GM19193 (cell line): Measurements from ENCODE around the gene SAC3D1.

Experiments used
- POLR2A ChIP-seq: IDR thresholded peaks from 4 replicates; pipeline ENCODE4 v1.6.1; 2011; ENCODE audit not compliant: insufficient read depth, insufficient read length; ENCODE audit errors: extremely low read depth

SAC3D1 gene

DNA sequence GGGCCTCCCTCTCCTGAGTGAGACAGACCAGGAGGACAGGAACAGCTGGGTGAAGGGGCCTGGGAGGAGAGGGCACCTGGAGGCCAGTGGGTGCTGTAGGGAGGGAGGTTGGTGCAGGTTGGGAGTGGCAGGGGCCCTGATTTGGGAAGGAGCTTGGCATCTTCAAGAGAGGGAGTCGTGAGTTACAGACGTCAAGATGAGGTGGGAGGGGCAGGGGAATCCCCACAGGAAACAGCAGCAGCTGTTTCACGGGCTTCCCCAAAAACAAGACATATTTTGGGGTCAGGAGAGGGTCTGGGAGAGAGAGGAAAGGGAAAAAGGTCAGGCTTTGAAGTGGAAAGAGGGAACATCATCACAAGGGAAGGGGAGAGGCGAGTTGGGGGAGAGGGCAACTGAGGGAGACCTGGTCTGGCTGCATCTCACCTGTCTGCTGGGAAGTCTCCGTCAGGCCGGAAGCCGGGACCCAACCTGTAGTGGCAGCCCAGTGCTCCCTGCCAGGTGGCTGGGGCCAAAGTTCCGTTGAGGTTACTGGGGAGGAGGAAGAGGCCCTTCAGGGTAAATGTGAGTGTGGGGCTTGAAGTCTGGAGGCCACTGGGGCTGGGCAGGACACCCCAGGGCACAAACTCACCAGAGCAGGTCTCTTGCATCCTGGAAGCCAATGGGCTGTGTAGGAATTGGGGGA is 13.0 kb downstream of the SAC3D1 start:
- no peak for TF ChIP-seq POLR2A

DNA sequence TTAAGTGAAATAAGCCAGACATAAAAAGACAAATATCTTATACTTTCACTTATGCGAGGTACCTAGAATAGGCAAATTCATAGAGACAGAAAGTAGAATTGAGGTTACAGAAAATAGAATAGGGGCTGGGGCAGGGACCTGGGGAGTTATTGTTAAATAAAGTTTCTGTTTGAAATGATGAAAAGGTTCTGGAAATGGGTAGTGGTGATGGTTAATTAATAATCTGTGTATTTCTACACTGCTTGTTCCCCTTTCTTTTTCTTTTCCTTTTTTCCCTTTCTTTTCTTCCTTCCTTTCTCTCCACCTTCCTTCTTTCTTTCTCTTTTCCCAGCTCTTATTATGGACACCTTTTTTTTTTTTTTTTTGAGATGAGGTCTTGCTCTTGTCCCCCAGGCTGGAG is 14.5 kb downstream of the SAC3D1 start:
- TF ChIP-seq POLR2A = no peak

DNA sequence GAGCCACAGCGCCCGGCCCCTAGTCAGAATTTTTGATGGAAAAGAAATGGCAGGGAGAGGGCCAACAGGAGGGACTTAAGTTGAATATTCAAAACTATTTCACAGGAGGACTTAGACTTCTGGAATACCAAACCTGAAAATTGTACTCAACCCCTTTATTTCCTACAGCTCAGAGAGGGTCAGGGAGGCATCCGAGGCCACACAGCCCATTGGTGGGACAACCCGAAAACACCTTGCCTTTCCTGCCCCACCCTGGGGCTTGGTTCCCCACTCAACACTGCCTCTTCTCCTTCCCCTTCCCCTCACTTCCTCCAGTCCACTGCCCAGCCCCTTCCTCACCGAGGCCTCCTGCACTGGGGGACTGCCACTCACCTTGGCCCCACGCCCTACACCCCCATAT is 16.0 kb downstream of the SAC3D1 start:
- TF ChIP-seq POLR2A = no peak

DNA sequence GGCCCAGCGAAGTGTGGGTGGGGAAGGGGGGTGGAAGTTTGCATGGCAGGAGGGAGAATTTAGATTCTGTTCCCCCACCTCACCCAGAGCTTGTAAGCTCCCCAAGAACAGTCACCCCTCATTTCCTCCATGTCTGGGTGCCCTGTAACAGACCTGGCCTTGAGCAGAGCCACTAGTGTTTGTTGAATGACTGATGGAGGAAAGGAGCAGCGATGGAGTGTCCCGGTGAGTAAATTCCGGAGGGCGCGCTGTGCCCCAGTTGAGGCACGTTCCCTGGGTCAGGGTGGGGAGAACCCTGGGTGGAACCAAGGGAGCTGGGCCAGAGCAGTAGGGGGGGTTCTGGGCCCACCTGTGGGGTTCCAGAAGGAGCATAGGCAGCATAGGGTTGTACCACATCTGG is 16.5 kb downstream of the SAC3D1 start:
- no peak for TF ChIP-seq POLR2A

DNA sequence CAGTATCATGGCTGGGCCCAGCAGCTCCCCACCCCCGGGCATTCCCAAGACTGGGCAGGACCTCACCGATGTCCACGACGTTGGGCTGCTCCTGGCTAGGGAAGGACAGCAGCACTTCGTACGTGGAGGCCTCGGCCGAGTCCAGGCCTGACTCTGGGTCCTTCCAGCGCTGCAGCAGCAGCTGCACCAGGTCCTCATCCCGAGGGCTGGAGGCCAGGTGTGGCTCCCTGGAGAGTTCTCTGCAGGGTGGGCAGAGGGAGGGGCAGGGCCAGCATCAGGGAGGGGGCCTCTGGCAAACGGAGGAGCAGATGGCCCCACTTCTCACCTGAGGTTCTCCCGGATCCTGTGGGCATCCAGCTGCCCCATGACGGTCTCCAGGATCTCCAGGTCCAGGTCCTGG is 17.0 kb downstream of the SAC3D1 start:
- TF ChIP-seq POLR2A = no peak

DNA sequence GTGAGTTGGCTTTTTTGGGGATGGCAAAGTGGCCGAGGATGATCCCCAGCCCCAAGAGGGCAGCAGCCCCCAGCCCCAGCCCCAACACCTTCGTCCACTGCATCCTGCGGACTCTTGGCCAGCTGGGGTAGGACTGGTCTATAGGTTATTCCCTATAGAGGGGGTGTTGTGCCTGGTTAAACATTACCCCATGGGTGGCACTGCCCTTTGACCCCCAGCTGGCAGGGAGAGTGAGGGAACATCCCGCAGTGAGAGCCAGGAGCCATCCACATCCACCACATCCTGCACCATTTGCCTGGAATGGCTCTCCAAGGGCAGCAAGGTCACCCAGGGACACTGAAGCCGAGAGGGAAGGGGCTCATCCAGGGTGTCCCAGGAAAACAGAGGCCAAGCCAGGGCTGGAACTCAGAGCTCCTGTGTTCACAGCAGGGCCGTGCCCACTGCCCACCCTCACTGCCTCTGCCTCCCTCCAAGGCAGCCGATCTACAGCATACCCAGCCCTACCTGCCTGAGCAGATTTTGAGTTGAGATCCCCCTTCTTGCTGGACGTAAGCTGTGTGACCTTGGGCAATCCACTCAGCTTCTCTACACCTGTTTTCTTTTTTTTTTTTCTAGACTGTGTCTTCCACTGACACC is 17.5 kb downstream of the SAC3D1 start, which contains the start of gene NAALADL1:
Gene NAALADL1 (minus strand): TSS at position 135 of the 636 bp plus-strand sequence. CDS start 32 bp downstream, at position 103.
- no peak for TF ChIP-seq POLR2A

DNA sequence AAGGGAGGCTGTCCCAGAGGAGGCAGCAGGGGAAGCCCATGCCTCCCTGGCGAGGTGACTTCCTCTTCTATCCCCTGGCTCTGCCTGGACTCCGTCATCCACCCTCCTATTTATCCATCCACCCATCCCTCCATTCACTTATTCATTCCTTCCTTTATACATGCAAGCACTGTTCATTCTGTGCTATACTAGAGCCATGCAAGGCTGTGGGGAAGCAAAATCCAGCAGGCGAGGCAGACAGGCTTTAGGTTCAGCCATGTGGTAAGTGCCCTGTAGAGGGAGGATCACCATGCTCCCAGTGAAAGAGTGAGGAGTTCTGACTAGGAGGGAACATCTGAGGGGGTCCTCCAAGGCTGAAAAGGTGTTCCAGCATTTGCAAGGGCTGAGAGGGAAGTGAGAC is 18.5 kb downstream of the SAC3D1 start:
- no peak for TF ChIP-seq POLR2A

DNA sequence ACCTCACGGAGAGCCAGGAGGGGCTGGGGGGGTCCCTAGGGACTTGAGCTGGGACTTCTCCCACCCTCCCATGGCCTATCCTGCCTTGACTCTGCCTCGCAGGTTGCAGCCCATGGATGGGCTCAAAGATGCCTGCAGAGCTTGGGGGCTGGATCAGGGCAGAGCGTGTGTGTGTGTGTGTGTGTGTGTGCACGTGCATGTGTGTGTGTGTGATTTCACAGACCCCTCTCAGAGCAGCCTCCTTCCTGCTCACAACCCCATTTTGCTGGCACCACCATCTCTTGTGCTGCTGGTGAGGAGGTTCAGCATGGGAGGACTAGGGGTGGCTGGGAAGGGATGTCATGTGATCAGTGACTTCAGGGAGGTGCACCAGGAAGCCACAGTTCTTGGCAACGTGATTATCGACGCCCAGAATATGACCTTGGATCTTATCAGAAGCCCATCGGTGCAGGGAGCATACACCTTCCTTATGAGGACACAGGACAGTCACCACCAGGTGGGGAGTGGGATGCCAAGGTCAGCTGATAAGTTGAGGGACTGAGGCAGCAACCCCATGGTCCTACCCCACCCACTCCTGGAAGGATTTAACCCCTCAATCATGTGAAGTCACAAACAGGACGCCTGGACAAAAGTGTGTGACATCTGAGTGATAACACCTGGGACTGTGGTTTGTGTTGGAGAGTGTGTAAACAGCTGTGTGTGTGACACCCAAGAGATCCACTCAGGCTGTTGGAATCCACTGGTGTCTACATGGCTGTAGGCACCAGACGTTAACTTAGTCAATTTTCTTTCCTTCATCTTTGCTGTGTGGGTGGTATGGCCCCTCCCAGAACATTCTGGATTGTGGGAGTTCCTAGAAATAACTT is 19.2 kb downstream of the SAC3D1 start:
- TF ChIP-seq POLR2A = no peak

DNA sequence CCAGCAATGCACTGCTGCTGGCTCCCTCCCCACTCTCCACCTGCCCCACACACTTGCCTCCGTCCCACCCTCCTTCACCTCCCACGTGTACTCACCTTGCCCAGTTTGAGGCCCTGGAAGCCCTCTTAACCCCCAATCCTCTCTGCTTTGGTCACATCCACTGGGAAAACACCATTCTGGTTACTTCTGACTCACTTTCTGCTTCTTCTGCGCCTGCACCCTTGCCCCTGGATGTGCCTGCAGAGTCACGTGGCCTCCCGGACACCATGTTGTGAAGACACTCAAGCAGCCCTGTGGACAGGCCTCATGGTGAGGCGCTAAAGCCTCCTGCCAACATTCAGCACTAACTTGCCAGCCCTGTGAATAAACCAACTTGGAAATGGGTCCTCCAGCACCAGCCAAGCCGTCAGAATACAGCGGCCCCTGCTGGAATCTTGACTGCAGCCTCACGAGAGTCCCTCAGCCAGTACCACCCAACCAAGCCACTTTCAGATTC is 20.0 kb downstream of the SAC3D1 start:
- TF ChIP-seq POLR2A = no peak

DNA sequence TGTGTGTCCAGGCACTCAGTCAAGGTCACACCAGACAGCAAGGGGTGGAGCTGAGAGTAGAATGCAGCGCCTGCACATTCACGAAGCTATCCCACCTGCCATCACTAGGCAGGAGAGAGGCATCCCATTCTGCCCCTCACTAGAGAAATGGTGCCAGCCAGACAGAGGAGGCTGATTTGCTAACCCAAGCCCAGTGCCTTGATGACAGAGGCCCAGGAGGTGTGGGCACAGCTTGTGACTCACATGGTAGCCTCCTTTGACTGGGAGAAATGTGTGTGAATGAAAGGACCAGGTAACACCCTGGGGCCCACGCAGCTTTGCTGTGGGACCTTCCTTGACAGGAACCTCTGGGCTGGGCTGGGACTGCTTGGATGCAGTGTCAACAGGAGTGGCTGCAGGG is 22.5 kb downstream of the SAC3D1 start:
- no peak for TF ChIP-seq POLR2A

DNA sequence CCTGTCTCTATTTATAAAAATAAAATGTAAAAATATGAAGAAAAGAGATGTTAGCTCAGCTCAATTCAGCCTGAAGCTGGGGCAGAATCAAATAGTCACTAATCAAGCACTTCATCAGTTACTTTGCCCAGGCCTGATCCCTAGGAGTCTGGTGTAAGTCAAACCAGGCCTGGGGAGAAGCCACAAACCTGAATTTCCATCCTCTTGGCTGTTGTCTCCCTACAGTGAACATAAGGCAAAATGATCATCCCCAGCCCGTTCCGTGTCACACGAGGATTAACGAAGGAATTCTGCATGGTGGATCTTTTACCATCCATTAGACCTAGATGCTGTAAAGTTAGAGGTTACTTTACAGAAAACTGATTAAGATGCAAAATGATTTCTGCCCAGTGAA is 23.8 kb downstream of the SAC3D1 start:
- no peak for TF ChIP-seq POLR2A

DNA sequence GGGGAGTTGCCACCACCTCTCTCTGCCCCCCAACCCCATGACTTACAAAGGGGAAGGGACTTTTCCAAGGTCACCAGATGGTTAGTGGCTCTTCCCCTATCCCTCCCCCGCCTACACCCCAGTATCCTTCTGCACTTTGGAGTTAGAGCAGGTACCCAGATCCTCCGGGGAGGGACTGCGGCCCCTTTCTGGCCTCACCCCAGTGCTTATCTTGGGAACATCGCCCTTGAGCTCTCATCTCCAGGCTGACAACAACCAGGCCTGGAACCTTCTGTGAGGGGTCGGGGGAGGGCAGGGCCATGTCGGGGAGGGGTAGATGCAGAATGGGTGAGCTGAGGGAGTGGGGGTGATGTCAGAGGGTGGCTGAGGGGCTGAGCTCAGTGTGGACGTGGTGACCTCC is 24.8 kb downstream of the SAC3D1 start:
- no peak for TF ChIP-seq POLR2A

DNA sequence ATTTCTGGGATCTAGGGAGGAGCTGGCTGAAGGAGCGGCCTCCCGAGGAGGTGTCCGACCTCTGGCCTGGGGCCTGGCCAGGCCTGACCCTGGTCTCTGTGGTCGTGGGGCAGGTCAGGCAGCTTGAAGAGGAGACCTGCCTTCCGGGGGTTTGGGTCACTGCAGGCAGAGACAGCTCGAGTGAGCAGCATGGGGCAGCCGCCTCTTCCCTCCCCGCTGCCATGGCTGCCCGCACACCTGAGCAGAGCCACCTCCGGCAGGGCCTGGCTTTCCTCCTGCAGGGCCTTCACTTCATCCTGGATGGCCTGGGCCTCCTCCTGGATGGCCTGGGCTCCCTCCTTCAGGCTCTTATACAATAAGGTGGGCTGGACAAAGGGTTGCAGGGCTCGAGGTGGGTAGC is 25.3 kb downstream of the SAC3D1 start:
- no peak for TF ChIP-seq POLR2A

DNA sequence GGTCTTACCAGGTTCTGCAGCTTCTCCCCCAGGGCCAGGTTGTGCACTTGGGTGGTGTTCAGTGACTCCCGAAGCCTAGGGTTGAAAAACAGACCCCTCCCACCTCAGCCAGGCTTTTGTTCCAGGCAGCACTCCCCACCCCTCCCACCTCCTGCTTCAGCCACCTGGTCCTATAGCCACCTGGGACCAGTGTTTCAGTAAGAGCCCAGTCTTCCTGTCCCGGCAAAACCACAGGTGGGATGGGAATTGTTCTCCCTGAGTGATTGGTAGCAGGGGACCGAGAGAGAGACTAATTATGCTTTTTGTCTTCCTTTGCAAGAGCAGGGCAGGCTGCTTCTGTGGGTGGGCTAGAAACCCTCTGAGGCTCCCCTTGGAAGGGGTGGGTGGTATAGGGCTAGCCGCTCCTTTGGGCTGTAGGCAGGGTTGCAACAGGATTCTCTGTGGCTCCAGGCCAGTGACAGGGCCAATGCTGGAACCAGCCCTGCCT is 25.8 kb downstream of the SAC3D1 start:
- no peak for TF ChIP-seq POLR2A

DNA sequence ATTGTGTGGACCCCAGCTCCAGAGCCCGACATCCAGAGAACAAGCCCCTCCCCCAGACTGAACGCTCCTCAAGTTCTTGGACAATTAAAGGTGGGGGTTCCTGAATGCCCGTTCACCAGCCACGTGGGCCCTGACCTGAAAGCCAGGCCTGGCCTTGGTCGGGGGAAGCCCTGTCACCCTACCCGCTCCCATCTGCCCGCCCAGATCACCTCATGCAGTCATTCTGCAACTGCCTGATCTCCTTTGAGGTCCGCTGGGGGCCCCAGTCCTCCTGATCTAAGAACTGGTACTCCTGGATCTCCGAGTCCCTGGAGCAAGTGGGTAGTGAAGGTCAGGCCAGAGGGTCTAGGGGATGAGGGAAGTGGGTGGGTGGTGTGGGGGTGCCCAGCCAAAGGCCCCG is 26.4 kb downstream of the SAC3D1 start:
- TF ChIP-seq POLR2A = no peak

DNA sequence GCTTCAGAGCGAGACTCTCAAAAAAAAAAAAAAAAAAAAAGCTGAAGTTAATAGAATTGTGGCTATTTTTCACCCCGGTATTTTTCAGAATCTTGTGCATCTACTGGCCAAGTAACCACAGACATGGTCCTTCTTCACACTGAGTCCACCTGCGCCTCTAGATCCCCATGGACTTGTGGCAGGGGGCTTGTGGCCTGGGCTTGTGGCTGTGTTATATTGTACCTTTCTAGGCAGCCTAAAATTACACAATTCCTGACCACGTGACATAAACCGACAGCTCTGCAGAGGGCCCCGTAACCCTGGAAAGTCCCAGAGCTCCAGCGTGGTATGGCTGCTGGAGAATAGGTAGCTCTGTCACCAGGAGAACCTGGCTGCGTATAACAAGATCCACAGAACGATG is 28.2 kb downstream of the SAC3D1 start:
- TF ChIP-seq POLR2A = no peak

DNA sequence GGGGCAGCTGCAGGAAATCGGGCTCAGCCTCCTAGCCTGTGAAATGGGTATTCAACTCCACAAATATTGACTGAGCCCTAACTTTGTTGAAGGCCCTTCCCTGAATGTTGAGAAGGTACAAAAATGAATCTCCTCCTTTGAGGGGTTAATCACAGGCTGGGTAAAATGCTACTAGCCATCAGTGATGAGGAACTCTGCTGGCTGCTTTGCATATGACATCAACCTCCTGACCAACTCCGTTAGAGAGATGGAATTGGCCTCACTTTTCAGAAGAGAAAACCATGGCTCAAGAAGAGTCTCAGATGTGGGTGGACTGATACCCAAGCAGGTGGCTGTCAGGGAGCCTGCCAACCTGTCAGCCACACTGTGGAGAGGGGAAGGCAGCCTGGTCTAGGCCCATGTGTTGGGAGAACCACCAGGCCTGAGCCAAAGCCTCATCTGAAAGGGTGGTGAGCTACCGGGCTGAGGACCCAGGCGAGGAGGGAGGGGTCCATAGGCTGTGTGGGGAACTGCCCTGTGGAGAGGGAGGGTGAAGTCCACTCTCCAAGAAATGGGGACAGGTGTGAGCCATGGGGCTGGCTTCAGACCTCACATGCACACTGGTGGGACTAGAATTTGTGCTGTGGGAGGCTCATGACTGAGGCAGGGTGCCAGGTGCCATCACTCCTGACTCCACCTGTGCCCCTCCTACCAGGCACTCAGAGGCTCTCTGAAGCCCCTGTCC is 31.1 kb downstream of the SAC3D1 start:
- no peak for TF ChIP-seq POLR2A
